Measurements from ENCODE around the gene SEC61A2. TPM values are rescaled to one million over a fixed set of nuclear protein-coding genes. Genes with fewer than 3 reads are reported as not detected.

The SEC61A2 gene
- total RNA-seq, 1 donor from 2014 or later: 10.2 TPM

Small RNA genes within 50 kb of the gene (microRNA-seq; reads per million reads assigned to microRNA genes)
- gene MIR548AK: not detected

Other genes with a start within 250 kb of the SEC61A2 start
- gene UPF2, start 86.9 kb upstream of the SEC61A2 start, total RNA-seq: 20.7 TPM
- gene DHTKD1, start 60.7 kb upstream of the SEC61A2 start, total RNA-seq: 22.9 TPM
- 10.1 TPM for gene NUDT5, start 66.2 kb downstream of the SEC61A2 start, total RNA-seq
- 48.6 TPM for gene CDC123, start 66.5 kb downstream of the SEC61A2 start, total RNA-seq
- 5.2 TPM for gene CAMK1D, start 219.9 kb downstream of the SEC61A2 start, total RNA-seq

Measured in Right ventricle myocardium inferior (tissue), 1 donor.